Loucy (cell line): ENCODE data around the gene SSTR5.
"Not testable (repeated sequence)": the region's sequence is repeated elsewhere in the genome, so short reads cannot be mapped to it uniquely, and the experiment has no call there.

Source experiments
- H2AFZ ChIP-seq: fragments of 200-600 bp; sonication (generic); 2 replicates; pipeline ENCODE4 v1.6.0; 2016; ENCODE audit warnings: antibody characterized with exemption, mild to moderate bottlenecking, low read length, moderate library complexity
- H3F3A ChIP-seq: fragments of 200-600 bp; 2 replicates; pipeline ENCODE4 v1.6.0; 2016; ENCODE audit warnings: antibody characterized with exemption, low read depth, mild to moderate bottlenecking
- H3K27me3 ChIP-seq: fragments of 200-600 bp; sonication (generic); 2 replicates; pipeline ENCODE4 v1.6.1; 2014; ENCODE audit warnings: low read length, mild to moderate bottlenecking; ENCODE audit not compliant: insufficient read depth, poor library complexity, severe bottlenecking
- H3K36me3 ChIP-seq: fragments of 200-600 bp; sonication (generic); 2 replicates; pipeline ENCODE4 v1.6.1; 2016; ENCODE audit warnings: low read length; ENCODE audit not compliant: insufficient read depth
- H3K4me1 ChIP-seq: fragments of 200-600 bp; sonication (generic); 2 replicates; pipeline ENCODE4 v1.5.1; 2014; ENCODE audit warnings: low read length, mild to moderate bottlenecking; ENCODE audit not compliant: insufficient read depth, poor library complexity, severe bottlenecking
- H3K4me2 ChIP-seq: fragments of 200-600 bp; sonication (generic); 2 replicates; pipeline ENCODE4 v1.6.0; 2014; ENCODE audit warnings: antibody characterized with exemption, low read length, low read depth, mild to moderate bottlenecking; ENCODE audit not compliant: poor library complexity, severe bottlenecking
- H3K4me3 ChIP-seq: fragments of 200-600 bp; sonication (generic); 2 replicates; pipeline ENCODE4 v1.5.1; 2014; ENCODE audit warnings: low read length, mild to moderate bottlenecking, mixed read lengths; ENCODE audit not compliant: poor library complexity, severe bottlenecking
- H3K79me2 ChIP-seq: fragments of 200-600 bp; sonication (generic); 2 replicates; pipeline ENCODE4 v1.6.1; 2014; ENCODE audit warnings: low read length; ENCODE audit not compliant: insufficient read depth
- H3K9ac ChIP-seq: fragments of 200-600 bp; sonication (generic); 2 replicates; pipeline ENCODE4 v1.6.0; 2014; ENCODE audit warnings: mild to moderate bottlenecking, low read depth, low read length, moderate library complexity; ENCODE audit not compliant: poor library complexity, severe bottlenecking
- H3K9me2 ChIP-seq: fragments of 200-600 bp; sonication (generic); replicated peaks from 2 replicates; pipeline ENCODE4 v1.6.1; 2016; ENCODE audit warnings: low read depth, low read length, mixed read lengths
- H3K9me3 ChIP-seq: fragments of 200-600 bp; sonication (generic); 2 replicates; pipeline ENCODE4 v1.6.1; 2014; ENCODE audit warnings: mild to moderate bottlenecking, antibody characterized with exemption, low read length, low read depth; ENCODE audit not compliant: insufficient read depth
- H4K20me1 ChIP-seq: fragments of 200-600 bp; sonication (generic); 2 replicates; pipeline ENCODE4 v1.6.0; 2014; ENCODE audit warnings: antibody characterized with exemption, low read length, mild to moderate bottlenecking; ENCODE audit not compliant: insufficient read depth, poor library complexity, severe bottlenecking
- EZH2phosphoT487 ChIP-seq: fragments of 200-600 bp; IDR thresholded peaks from 2 replicates; pipeline ENCODE4 v1.6.1; 2018; ENCODE audit warnings: antibody characterized with exemption, mild to moderate bottlenecking, moderate library complexity, borderline replicate concordance
- TF ChIP-seq, protein P1 (sequence below): fragments of 200-600 bp; sonication (generic); conservative IDR thresholded peaks from 2 replicates; pipeline ENCODE4 v1.5.1; 2014; ENCODE audit warnings: mild to moderate bottlenecking, antibody characterized with exemption, low read length

The SSTR5 gene

DNA sequence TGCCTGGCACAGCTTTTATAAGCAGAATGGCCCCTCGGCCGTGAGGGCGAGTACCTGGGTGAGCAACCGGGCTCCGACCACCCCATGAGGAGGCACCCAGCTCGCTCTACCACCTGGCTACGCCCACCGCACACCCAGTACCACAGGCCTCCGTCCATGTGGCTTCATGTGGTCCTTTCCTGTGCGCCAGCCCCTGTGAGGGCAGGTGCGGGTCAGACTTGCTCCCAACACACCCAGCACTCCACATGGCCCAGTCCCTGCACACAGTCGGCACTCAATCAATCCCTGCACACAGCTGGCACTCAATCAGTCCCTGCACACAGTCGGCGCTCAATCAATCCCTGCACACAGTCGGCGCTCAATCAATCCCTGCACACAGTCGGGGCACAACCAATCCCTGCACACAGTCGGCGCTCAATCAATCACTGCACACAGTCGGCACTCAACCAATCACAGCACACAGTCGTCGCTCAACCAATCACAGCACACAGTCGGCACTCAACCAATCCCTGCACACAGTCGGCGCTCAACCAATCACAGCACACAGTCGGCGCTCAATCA, 19.5 kb downstream of the SSTR5 start:
- Histone ChIP-seq H3K4me3 (no peak overlapping the region), H4K20me1 (no peaks in the 10 kb centered on the region), H3K36me3 (no peaks in the 10 kb centered on the region), H2AFZ (no peak overlapping the region), H3F3A (no peaks in the 10 kb centered on the region), H3K9ac (no peak overlapping the region), H3K9me2 (no peaks in the 10 kb centered on the region), H3K9me3 (no peaks in the 10 kb centered on the region), H3K79me2 (no peaks in the 10 kb centered on the region), H3K27me3 (no peaks in the 10 kb centered on the region), H3K4me2 (no peak overlapping the region), H3K4me1 (no peaks in the 10 kb centered on the region)
- TF ChIP-seq, protein P1, sequence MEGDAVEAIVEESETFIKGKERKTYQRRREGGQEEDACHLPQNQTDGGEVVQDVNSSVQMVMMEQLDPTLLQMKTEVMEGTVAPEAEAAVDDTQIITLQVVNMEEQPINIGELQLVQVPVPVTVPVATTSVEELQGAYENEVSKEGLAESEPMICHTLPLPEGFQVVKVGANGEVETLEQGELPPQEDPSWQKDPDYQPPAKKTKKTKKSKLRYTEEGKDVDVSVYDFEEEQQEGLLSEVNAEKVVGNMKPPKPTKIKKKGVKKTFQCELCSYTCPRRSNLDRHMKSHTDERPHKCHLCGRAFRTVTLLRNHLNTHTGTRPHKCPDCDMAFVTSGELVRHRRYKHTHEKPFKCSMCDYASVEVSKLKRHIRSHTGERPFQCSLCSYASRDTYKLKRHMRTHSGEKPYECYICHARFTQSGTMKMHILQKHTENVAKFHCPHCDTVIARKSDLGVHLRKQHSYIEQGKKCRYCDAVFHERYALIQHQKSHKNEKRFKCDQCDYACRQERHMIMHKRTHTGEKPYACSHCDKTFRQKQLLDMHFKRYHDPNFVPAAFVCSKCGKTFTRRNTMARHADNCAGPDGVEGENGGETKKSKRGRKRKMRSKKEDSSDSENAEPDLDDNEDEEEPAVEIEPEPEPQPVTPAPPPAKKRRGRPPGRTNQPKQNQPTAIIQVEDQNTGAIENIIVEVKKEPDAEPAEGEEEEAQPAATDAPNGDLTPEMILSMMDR = no peak
- no peak for TF ChIP-seq EZH2phosphoT487

DNA sequence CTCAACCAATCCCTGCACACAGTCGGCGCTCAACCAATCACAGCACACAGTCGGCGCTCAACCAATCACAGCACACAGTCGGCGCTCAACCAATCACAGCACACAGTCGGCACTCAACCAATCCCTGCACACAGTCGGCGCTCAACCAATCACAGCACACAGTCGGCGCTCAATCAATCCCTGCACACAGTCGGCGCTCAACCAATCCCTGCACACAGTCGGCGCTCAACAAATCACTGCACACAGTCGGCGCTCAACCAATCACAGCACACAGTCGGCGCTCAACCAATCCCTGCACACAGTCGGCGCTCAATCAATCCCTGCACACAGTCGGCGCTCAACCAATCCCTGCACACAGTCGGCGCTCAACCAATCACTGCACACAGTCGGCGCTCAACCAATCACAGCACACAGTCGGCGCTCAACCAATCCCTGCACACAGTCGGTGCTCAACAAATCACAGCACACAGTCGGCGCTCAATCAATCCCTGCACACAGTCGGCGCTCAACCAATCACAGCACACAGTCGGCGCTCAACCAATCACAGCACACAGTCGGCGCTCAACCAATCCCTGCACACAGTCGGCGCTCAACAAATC, 20.2 kb downstream of the SSTR5 start:
- not testable (repeated sequence) for H3K4me2 ChIP-seq

DNA sequence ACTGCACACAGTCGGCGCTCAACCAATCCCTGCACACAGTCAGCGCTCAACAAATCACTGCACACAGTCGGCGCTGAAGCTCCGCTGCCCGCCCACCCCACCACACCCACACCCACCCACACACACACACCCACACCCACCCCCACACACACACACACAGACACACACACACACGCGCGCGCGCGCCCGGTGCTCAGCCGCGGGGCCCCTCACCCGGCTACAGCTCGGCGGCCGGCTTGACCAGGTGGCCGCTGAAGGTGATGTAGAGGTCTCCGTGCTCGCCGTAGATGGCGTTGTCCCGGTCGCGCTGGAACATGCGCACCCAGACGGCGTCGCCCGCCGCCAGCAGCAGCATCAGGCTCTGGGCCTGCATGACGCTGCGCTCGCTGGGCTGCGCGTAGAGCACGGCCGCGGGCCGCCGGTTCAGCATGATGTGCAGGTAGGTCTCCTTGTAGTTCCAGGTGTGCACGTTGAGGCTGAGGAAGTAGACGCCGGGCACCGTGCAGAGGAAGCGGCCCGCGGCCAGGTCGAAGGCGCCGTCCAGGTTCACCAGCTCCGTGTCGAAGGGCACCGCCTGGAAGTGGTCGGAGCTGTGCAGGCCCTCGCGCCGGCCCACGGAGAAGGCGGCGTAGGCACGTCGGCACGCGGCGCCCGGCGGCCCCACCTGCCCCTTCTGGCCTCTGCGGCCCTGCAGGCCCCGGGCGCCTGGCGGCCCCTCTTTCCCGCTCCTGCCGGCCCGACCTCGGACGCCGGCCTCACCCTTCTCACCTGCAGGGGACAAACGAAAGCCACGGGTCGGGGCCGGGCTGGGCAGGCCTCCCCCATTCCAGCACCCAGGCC, 21.0 kb downstream of the SSTR5 start:
- Histone ChIP-seq H4K20me1 (no peaks in the 10 kb centered on the region), H3K27me3 (no peaks in the 10 kb centered on the region)

More for the DNA sequence above, 20.2 kb downstream of the SSTR5 start:
- not testable (repeated sequence) for H2AFZ ChIP-seq, H3K4me1 ChIP-seq, H3K36me3 ChIP-seq, H4K20me1 ChIP-seq, H3K27me3 ChIP-seq, H3K9ac ChIP-seq, H3K79me2 ChIP-seq, H3K9me2 ChIP-seq, H3K4me3 ChIP-seq, H3K9me3 ChIP-seq, H3F3A ChIP-seq

More for the DNA sequence above, 21.0 kb downstream of the SSTR5 start:
- Histone ChIP-seq H3K4me2 (no peak overlapping the region), H3K4me1 (no peaks in the 10 kb centered on the region), H3K9ac (no peak overlapping the region), H3K9me3 (no peaks in the 10 kb centered on the region), H3K36me3 (no peaks in the 10 kb centered on the region), H3F3A (no peaks in the 10 kb centered on the region), H2AFZ (no peak overlapping the region), H3K79me2 (no peaks in the 10 kb centered on the region), H3K9me2 (no peaks in the 10 kb centered on the region), H3K4me3 (no peak overlapping the region)
- TF ChIP-seq EZH2phosphoT487 = no peak
- TF ChIP-seq, protein P1 = no peak
